HepG2 (cell line): ENCODE data around the gene TPD52L2. TPM values are rescaled to one million over a fixed set of nuclear protein-coding genes. Genes with fewer than 3 reads are reported as not detected.

Source experiments
- AGO2 ChIP-seq: fragments of 200-400 bp; formaldehyde crosslinking; optimal IDR thresholded peaks from 2 replicates; pipeline ENCODE3; 2017; ENCODE audit warnings: mild to moderate bottlenecking, low read depth, low read length, moderate library complexity
- KDM2A ChIP-seq: sonication (generic); formaldehyde crosslinking; IDR thresholded peaks from 2 replicates; pipeline ENCODE4 v1.4.0; 2020; ENCODE audit warnings: low read depth, missing genetic modification reagents, borderline replicate concordance
- RARA ChIP-seq: IDR thresholded peaks from 2 replicates; pipeline ENCODE4 v1.6.1; 2016; ENCODE audit warnings: missing genetic modification reagents, missing compliant biosample characterization
- RBFOX2 ChIP-seq: fragments of 200-400 bp; formaldehyde crosslinking; IDR thresholded peaks from 2 replicates; pipeline ENCODE4 v1.6.1; 2017; ENCODE audit warnings: low read depth, mild to moderate bottlenecking, low read length
- SP2 ChIP-seq: sonication (generic); formaldehyde crosslinking; IDR thresholded peaks from 2 replicates; pipeline ENCODE4 v1.5.1; 2020; ENCODE audit warnings: mild to moderate bottlenecking, missing genetic modification reagents
- TAF1 ChIP-seq: sonication (generic); formaldehyde crosslinking; IDR thresholded peaks from 2 replicates; pipeline ENCODE4 v1.4.0; 2020; ENCODE audit warnings: missing genetic modification reagents
- ZC3H4 ChIP-seq: sonication (generic); formaldehyde crosslinking; IDR thresholded peaks from 2 replicates; pipeline ENCODE4 v1.4.0; 2020; ENCODE audit warnings: missing genetic modification reagents, borderline replicate concordance
- ZNF510 ChIP-seq: sonication (generic); formaldehyde crosslinking; IDR thresholded peaks from 2 replicates; pipeline ENCODE4 v1.4.0; 2020; ENCODE audit warnings: low read depth, mild to moderate bottlenecking, missing genetic modification reagents
- ZNF782 ChIP-seq: sonication (generic); formaldehyde crosslinking; IDR thresholded peaks from 2 replicates; pipeline ENCODE4 v1.4.0; 2020; ENCODE audit warnings: missing genetic modification reagents, mild to moderate bottlenecking, borderline replicate concordance
- ZNF790 ChIP-seq: sonication (generic); formaldehyde crosslinking; IDR thresholded peaks from 2 replicates; pipeline ENCODE4 v1.8.0; 2022; ENCODE audit warnings: missing genetic modification reagents, mild to moderate bottlenecking, borderline replicate concordance
- polyA plus RNA-seq, 8 experiments: library from polyadenylated mRNA; depleted of rRNA in 3 of 8; stranded (reverse) in 7 of 8; unstranded in 1 of 8; fragments of >200 nt; fragmentation: Illumina TruSeq in 4 of 8; extraction: Trizol in 4 of 8; gene quantifications; 2 replicates each; pipeline versions ENCODE4 v1.2.1 to v1.2.3, GENCODE V29; 2011 to 2016; ENCODE audit warnings: low read depth in 4 of 8, missing spikeins in 1 of 8, mixed read lengths in 1 of 8; ENCODE audit not compliant: insufficient read depth in 1 of 8
- total RNA-seq, 5 experiments: library from RNA; depleted of rRNA; stranded (reverse); fragments of >200 nt; fragmentation: Illumina TruSeq; extraction: Trizol; gene quantifications; 2 replicates each; pipeline ENCODE4 v1.2.3, GENCODE V29; 2016; ENCODE audit warnings: low read depth in 1 of 5
- TF ChIP-seq, protein P1 (sequence below): sonication (generic); formaldehyde crosslinking; IDR thresholded peaks from 2 replicates; pipeline ENCODE4 v1.4.0; 2020; ENCODE audit warnings: missing genetic modification reagents
- TF ChIP-seq, protein P2 (sequence below): sonication (generic); formaldehyde crosslinking; IDR thresholded peaks from 2 replicates; pipeline ENCODE4 v1.5.1; 2020; ENCODE audit warnings: mild to moderate bottlenecking, missing genetic modification reagents, borderline replicate concordance
- TF ChIP-seq, protein P3 (sequence below): sonication (generic); formaldehyde crosslinking; IDR thresholded peaks from 2 replicates; pipeline ENCODE4 v1.5.1; 2020; ENCODE audit warnings: mild to moderate bottlenecking, missing genetic modification reagents, borderline replicate concordance
- TF ChIP-seq, protein P4 (sequence below): sonication (generic); formaldehyde crosslinking; IDR thresholded peaks from 2 replicates; pipeline ENCODE4 v1.4.0; 2020; ENCODE audit warnings: missing genetic modification reagents
- TF ChIP-seq, protein P5 (sequence below): sonication (generic); formaldehyde crosslinking; IDR thresholded peaks from 2 replicates; pipeline ENCODE4 v1.8.1; 2022; ENCODE audit warnings: low read depth, mild to moderate bottlenecking, missing genetic modification reagents

TPD52L2 gene
- total and polyA plus RNA-seq, 2 of the 13 experiments (the other 11 are each of a cell fraction or from before 2014, with no cell fraction given): 156 to 184 TPM

DNA sequence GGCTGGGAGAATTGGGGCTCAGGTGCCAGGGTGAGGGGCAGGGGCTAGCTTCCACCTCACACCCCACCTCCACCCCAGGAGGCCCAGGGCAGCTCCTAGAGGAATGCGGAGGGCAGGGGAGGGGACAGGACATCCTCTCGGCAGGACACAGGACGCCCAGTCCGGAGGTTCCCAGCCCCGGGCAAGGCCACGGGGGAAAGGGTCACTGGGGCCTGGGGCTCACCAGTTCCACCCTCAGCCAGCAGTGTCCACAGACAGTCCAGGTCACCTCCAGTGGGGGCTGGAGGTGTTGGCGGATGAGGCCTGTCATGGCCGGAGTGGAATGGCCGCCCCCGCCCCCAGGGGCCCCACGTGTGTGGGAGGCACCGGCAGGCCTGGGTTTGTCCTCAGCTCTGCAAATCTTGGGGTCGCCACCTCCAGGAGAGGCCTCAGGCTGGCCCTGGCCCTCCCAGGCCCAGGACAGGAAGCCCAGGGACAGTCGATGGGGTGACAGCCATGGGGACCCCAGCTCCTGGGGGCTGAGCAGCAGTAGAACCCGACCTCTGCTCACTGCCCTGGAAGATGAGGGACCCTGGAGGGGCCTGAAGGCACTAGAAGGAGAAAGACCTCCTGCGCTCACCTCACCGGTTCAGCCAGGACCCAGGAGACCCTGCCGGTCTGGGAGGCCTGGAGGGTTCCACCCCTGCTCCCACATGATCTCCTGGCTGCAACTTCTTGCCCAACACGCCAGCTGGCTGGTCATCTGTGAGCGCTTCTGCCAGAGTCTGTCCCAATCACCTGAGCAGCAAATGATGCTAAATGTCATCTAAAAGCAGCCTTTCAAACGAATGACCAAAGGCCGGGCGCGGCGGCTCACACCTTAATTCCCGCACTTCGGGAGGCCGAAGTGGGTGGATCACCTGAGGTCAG lies 16.8 kb upstream of the TPD52L2 start (continued):
- TF ChIP-seq RBFOX2 (peak; percentile 31; the same call in 1 of the 2 replicates), TAF1 (CRISPR knock-in tag) (no peak; the same call in 1 of the 2 replicates), KDM2A (no peak; the same call in 1 of the 2 replicates), ZNF782 (CRISPR knock-in tag) (no peak), ZNF790 (no peak), ZC3H4 (0 out of 2 replicates have a peak, but pooled peaks have one; percentile 10), SP2 (CRISPR knock-in tag) (no peak), ZNF510 (no peak), AGO2 (no peak), RARA (CRISPR knock-in tag) (peak; percentile 33)
- TF ChIP-seq, protein P1, sequence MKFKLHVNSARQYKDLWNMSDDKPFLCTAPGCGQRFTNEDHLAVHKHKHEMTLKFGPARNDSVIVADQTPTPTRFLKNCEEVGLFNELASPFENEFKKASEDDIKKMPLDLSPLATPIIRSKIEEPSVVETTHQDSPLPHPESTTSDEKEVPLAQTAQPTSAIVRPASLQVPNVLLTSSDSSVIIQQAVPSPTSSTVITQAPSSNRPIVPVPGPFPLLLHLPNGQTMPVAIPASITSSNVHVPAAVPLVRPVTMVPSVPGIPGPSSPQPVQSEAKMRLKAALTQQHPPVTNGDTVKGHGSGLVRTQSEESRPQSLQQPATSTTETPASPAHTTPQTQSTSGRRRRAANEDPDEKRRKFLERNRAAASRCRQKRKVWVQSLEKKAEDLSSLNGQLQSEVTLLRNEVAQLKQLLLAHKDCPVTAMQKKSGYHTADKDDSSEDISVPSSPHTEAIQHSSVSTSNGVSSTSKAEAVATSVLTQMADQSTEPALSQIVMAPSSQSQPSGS (CRISPR knock-in tag): peak; percentile 20; the same call in 1 of the 2 replicates
- TF ChIP-seq, protein P2, sequence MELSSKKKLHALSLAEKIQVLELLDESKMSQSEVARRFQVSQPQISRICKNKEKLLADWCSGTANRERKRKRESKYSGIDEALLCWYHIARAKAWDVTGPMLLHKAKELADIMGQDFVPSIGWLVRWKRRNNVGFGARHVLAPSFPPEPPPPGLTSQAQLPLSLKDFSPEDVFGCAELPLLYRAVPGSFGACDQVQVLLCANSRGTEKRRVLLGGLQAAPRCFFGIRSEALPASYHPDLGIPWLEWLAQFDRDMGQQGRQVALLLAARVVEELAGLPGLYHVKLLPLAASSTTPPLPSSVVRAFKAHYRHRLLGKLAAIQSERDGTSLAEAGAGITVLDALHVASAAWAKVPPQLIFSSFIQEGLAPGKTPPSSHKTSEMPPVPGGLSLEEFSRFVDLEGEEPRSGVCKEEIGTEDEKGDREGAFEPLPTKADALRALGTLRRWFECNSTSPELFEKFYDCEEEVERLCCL (CRISPR knock-in tag): no peak
- TF ChIP-seq, protein P3, sequence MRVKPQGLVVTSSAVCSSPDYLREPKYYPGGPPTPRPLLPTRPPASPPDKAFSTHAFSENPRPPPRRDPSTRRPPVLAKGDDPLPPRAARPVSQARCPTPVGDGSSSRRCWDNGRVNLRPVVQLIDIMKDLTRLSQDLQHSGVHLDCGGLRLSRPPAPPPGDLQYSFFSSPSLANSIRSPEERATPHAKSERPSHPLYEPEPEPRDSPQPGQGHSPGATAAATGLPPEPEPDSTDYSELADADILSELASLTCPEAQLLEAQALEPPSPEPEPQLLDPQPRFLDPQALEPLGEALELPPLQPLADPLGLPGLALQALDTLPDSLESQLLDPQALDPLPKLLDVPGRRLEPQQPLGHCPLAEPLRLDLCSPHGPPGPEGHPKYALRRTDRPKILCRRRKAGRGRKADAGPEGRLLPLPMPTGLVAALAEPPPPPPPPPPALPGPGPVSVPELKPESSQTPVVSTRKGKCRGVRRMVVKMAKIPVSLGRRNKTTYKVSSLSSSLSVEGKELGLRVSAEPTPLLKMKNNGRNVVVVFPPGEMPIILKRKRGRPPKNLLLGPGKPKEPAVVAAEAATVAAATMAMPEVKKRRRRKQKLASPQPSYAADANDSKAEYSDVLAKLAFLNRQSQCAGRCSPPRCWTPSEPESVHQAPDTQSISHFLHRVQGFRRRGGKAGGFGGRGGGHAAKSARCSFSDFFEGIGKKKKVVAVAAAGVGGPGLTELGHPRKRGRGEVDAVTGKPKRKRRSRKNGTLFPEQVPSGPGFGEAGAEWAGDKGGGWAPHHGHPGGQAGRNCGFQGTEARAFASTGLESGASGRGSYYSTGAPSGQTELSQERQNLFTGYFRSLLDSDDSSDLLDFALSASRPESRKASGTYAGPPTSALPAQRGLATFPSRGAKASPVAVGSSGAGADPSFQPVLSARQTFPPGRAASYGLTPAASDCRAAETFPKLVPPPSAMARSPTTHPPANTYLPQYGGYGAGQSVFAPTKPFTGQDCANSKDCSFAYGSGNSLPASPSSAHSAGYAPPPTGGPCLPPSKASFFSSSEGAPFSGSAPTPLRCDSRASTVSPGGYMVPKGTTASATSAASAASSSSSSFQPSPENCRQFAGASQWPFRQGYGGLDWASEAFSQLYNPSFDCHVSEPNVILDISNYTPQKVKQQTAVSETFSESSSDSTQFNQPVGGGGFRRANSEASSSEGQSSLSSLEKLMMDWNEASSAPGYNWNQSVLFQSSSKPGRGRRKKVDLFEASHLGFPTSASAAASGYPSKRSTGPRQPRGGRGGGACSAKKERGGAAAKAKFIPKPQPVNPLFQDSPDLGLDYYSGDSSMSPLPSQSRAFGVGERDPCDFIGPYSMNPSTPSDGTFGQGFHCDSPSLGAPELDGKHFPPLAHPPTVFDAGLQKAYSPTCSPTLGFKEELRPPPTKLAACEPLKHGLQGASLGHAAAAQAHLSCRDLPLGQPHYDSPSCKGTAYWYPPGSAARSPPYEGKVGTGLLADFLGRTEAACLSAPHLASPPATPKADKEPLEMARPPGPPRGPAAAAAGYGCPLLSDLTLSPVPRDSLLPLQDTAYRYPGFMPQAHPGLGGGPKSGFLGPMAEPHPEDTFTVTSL (CRISPR knock-in tag): no peak
- TF ChIP-seq, protein P4, sequence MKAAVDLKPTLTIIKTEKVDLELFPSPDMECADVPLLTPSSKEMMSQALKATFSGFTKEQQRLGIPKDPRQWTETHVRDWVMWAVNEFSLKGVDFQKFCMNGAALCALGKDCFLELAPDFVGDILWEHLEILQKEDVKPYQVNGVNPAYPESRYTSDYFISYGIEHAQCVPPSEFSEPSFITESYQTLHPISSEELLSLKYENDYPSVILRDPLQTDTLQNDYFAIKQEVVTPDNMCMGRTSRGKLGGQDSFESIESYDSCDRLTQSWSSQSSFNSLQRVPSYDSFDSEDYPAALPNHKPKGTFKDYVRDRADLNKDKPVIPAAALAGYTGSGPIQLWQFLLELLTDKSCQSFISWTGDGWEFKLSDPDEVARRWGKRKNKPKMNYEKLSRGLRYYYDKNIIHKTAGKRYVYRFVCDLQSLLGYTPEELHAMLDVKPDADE (CRISPR knock-in tag): 0 out of 2 replicates have a peak, but pooled peaks have one; percentile 24
- TF ChIP-seq, protein P5, sequence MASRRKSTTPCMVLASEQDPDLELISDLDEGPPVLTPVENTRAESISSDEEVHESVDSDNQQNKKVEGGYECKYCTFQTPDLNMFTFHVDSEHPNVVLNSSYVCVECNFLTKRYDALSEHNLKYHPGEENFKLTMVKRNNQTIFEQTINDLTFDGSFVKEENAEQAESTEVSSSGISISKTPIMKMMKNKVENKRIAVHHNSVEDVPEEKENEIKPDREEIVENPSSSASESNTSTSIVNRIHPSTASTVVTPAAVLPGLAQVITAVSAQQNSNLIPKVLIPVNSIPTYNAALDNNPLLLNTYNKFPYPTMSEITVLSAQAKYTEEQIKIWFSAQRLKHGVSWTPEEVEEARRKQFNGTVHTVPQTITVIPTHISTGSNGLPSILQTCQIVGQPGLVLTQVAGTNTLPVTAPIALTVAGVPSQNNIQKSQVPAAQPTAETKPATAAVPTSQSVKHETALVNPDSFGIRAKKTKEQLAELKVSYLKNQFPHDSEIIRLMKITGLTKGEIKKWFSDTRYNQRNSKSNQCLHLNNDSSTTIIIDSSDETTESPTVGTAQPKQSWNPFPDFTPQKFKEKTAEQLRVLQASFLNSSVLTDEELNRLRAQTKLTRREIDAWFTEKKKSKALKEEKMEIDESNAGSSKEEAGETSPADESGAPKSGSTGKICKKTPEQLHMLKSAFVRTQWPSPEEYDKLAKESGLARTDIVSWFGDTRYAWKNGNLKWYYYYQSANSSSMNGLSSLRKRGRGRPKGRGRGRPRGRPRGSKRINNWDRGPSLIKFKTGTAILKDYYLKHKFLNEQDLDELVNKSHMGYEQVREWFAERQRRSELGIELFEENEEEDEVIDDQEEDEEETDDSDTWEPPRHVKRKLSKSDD (CRISPR knock-in tag): no peak
